CD4-positive, alpha-beta T cell (primary cell): Measurements from ENCODE around the gene ZNF48. TPM values are rescaled to one million over a fixed set of nuclear protein-coding genes. Genes with fewer than 3 reads are reported as not detected.
A peak's percentile ranks its signal among the peaks of the same experiment; 100 is the strongest.

ENCODE experiments used
- ATAC-seq: fragments of 200-7000 bp; cut with Tn5 transposase; one replicate; pipeline ENCODE4 v1.10.0; 2022; ENCODE audit warnings: mild to moderate bottlenecking; ENCODE audit not compliant: poor library complexity
- CTCF ChIA-PET: fragments of 350-600 bp; sonication (Branson Sonifier 250); formaldehyde crosslinking; loops from one replicate; lab custom pipeline; 2021; ENCODE audit warnings: antibody characterized with exemption, inconsistent platforms; lab: Charles Lee
- POLR2A ChIA-PET: fragments of 350-600 bp; sonication (Branson Sonifier 250); formaldehyde crosslinking; loops from one replicate; lab custom pipeline; 2021; ENCODE audit warnings: antibody characterized with exemption, inconsistent platforms; lab: Charles Lee
- DNase-seq, 14 experiments: peaks; one replicate each; pipeline ENCODE4 v3.0.0-alpha.2; 2013 to 2020; ENCODE audit warnings: mixed read lengths in 2 of 14
- H3K27ac ChIP-seq, 2 donors: one replicate each; pipeline versions ENCODE4 v1.5.1 to v1.7.0; 2013; ENCODE audit warnings: low read length in 2 of 2, low read depth in 1 of 2, mild to moderate bottlenecking in 1 of 2
- H3K27me3 ChIP-seq, 2 experiments: 1 replicate in 1 of 2; 2 replicates in 1 of 2; pipeline versions ENCODE4 v1.6.1 to v1.7.0; 2013; ENCODE audit warnings: low read length in 2 of 2, control low read depth in 1 of 2, mild to moderate bottlenecking in 1 of 2, moderate library complexity in 1 of 2; ENCODE audit not compliant: insufficient read depth in 2 of 2, control insufficient read depth in 1 of 2
- H3K36me3 ChIP-seq: one replicate; pipeline ENCODE4 v1.6.1; 2013; ENCODE audit warnings: low read length, control low read depth; ENCODE audit not compliant: insufficient read depth
- H3K4me1 ChIP-seq: one replicate; pipeline ENCODE4 v1.6.1; 2013; ENCODE audit warnings: low read length, control low read depth; ENCODE audit not compliant: insufficient read depth
- H3K4me3 ChIP-seq: one replicate; pipeline ENCODE4 v1.5.1; 2013; ENCODE audit warnings: mild to moderate bottlenecking, low read length, moderate library complexity
- H3K9me3 ChIP-seq, 2 experiments: 1 replicate in 1 of 2; 2 replicates in 1 of 2; pipeline versions ENCODE4 v1.6.1 to v1.7.0; 2013; ENCODE audit warnings: low read length in 2 of 2, mild to moderate bottlenecking in 2 of 2, control low read depth in 1 of 2, moderate library complexity in 1 of 2; ENCODE audit not compliant: control insufficient read depth in 1 of 2, insufficient read depth in 1 of 2
- H3K27ac Mint-ChIP-seq: one replicate; pipeline ENCODE4 v1.8.0; 2020; ENCODE audit warnings: mixed read lengths
- H3K27me3 Mint-ChIP-seq: one replicate; pipeline ENCODE4 v1.8.0; 2021; ENCODE audit warnings: mixed read lengths
- H3K36me3 Mint-ChIP-seq: one replicate; pipeline ENCODE4 v1.8.0; 2021; ENCODE audit warnings: low read depth, mixed read lengths
- H3K4me1 Mint-ChIP-seq: one replicate; pipeline ENCODE4 v1.8.0; 2021; ENCODE audit warnings: low read depth, mixed read lengths
- H3K4me3 Mint-ChIP-seq: one replicate; pipeline ENCODE4 v1.8.0; 2020; ENCODE audit warnings: mild to moderate bottlenecking, mixed read lengths
- H3K9me3 Mint-ChIP-seq: one replicate; pipeline ENCODE4 v1.8.0; 2020; ENCODE audit warnings: mixed read lengths
- CTCF ChIP-seq: fragments of 200-600 bp; IDR thresholded peaks from one replicate; pipeline ENCODE4 v1.8.0; 2022; ENCODE audit warnings: antibody characterized with exemption, mild to moderate bottlenecking
- intact Hi-C, 2 experiments: fragments of 100-400 bp; cut with DNase I in 1 of 2; cut with micrococcal nuclease in 1 of 2; formaldehyde crosslinking; loops; one replicate each; pipeline versions ENCODE4 v1.15.1 to v1.9.0; 2023 to 2025; cut with DNase I, micrococcal nuclease
- total RNA-seq, 174 experiments: library from RNA in 2 of 174; stranded (reverse) in 2 of 174; gene quantifications; one replicate each; pipeline ENCODE4 v1.2.3 and lab custom pipeline; 2021 to 2026

The ZNF48 gene
- total RNA-seq, 2 experiments from 2014 or later: 3.4 to 3.5 TPM

GRCh38 chr16:30368122-30368791, 27.0 kb upstream of the ZNF48 start:
- peak overlapping the region; percentile 77 for H3K4me3 ChIP-seq
- H3K36me3 ChIP-seq: peaks cover 22% of the 10 kb centered on the region
- CTCF ChIA-PET: interaction anchor here (0.6 to 2.6 kb wide), 4 partner anchors 15 to 615 kb away, joined by 3 to 14 read pairs (median 3); no protein-coding TSS in a partner anchor
- DNase-seq (peak in 2 of 14 experiments; percentile 50 to 58), ATAC-seq (no peak)
- Mint-ChIP-seq H3K4me3 (peak overlapping the region; percentile 93), H3K4me1 (peaks cover 56% of the 10 kb centered on the region), H3K27ac (peak overlapping the region; percentile 82), H3K27me3 (no peaks in the 10 kb centered on the region), H3K9me3 (no peaks in the 10 kb centered on the region), H3K36me3 (peaks cover 37% of the 10 kb centered on the region)
- no peaks in the 10 kb centered on the region for H3K9me3 ChIP-seq
- intact Hi-C loops: no loop called here
- POLR2A ChIA-PET: interaction anchor here (0.8 to 6.0 kb wide), 6 partner anchors 9 to 189 kb away, joined by 4 to 153 read pairs (median 10); partner anchors contain the start of genes SEPTIN1 and ZNF771
- peaks cover 50% of the 10 kb centered on the region for H3K4me1 ChIP-seq
- no peaks in the 10 kb centered on the region for H3K27me3 ChIP-seq
- TF ChIP-seq CTCF: no peak
- peak overlapping the region; percentile 13 to 37 for H3K27ac ChIP-seq

- peak overlapping the region; percentile 77 for H3K4me3 ChIP-seq
- intact Hi-C loops: no loop called here
- Mint-ChIP-seq H3K4me1 (peaks cover 56% of the 10 kb centered on the region), H3K9me3 (no peaks in the 10 kb centered on the region), H3K27me3 (no peaks in the 10 kb centered on the region), H3K27ac (peak overlapping the region; percentile 82), H3K4me3 (peak overlapping the region; percentile 93), H3K36me3 (peaks cover 32% of the 10 kb centered on the region)
- no peak for ATAC-seq
- H3K4me1 ChIP-seq: peaks cover 50% of the 10 kb centered on the region
- no peak for TF ChIP-seq CTCF
- peak overlapping the region; percentile 13 to 61 for H3K27ac ChIP-seq
- CTCF ChIA-PET: interaction anchor here (0.9 to 2.6 kb wide), 4 partner anchors 12 to 40 kb away, joined by 3 to 14 read pairs (median 4); no protein-coding TSS in a partner anchor
- DNase-seq: no peak
- H3K9me3 ChIP-seq: no peaks in the 10 kb centered on the region
- POLR2A ChIA-PET: interaction anchor here (0.8 to 6.0 kb wide), 6 partner anchors 10 to 188 kb away, joined by 4 to 153 read pairs (median 10); partner anchors contain the start of genes SEPTIN1 and ZNF771
- peaks cover 21% of the 10 kb centered on the region for H3K36me3 ChIP-seq
- no peaks in the 10 kb centered on the region for H3K27me3 ChIP-seq
Measured at GRCh38 chr16:30368792-30369090, 26.5 kb upstream of the ZNF48 start.

GRCh38 chr16:30369091-30369937, 25.9 kb upstream of the ZNF48 start:
- Mint-ChIP-seq H3K36me3 (peaks cover 29% of the 10 kb centered on the region), H3K27ac (peak overlapping the region; percentile 82), H3K27me3 (no peaks in the 10 kb centered on the region), H3K4me3 (peak overlapping the region; percentile 93), H3K4me1 (peaks cover 56% of the 10 kb centered on the region), H3K9me3 (no peaks in the 10 kb centered on the region)
- H3K27ac ChIP-seq: peak overlapping the region; percentile 46 to 61
- peak overlapping the region; percentile 77 for H3K4me3 ChIP-seq
- H3K9me3 ChIP-seq: no peaks in the 10 kb centered on the region
- TF ChIP-seq CTCF: no peak
- H3K4me1 ChIP-seq: peaks cover 50% of the 10 kb centered on the region
- ChIA-PET CTCF (interaction anchor here (0.9 to 2.6 kb wide), 4 partner anchors 12 to 41 kb away, joined by 3 to 14 read pairs (median 4); no protein-coding TSS in a partner anchor), POLR2A (interaction anchor here (0.8 to 6.0 kb wide), 7 partner anchors 10 to 289 kb away, joined by 4 to 153 read pairs (median 11); partner anchors contain the start of genes FBRS, SEPTIN1 and ZNF771)
- H3K27me3 ChIP-seq: no peaks in the 10 kb centered on the region
- H3K36me3 ChIP-seq: peaks cover 20% of the 10 kb centered on the region
- intact Hi-C loops: no loop called here
- ATAC-seq: no peak
- DNase-seq: peak in 5 of 14 experiments; percentile 15 to 55 (median 23)
